ENCODE measurements around the gene FBXL2. TPM values are rescaled to one million over a fixed set of nuclear protein-coding genes. Genes with fewer than 3 reads are reported as not detected.
A peak's percentile ranks its signal among the peaks of the same experiment; 100 is the strongest.

Gene FBXL2, protein sequence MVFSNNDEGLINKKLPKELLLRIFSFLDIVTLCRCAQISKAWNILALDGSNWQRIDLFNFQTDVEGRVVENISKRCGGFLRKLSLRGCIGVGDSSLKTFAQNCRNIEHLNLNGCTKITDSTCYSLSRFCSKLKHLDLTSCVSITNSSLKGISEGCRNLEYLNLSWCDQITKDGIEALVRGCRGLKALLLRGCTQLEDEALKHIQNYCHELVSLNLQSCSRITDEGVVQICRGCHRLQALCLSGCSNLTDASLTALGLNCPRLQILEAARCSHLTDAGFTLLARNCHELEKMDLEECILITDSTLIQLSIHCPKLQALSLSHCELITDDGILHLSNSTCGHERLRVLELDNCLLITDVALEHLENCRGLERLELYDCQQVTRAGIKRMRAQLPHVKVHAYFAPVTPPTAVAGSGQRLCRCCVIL
- total RNA-seq, result not detected

GRCh38 chr3:33277193-33277882 lies at the start of gene FBXL2:
TSS of gene FBXL2 (plus strand) at chr3:33277442. CDS start at chr3:33277513, 71 bp downstream.
- H3K4me3 Mint-ChIP-seq, result peak within 1 kb of the TSS; percentile 25
- H3K27me3 Mint-ChIP-seq, result peaks cover 26% of the 10 kb centered on the region
- H3K27ac Mint-ChIP-seq, result no peak within 1 kb of the TSS
- peak; percentile 34 for DNase-seq
- POLR2A ChIA-PET, result no interaction called here
- H3K36me3 Mint-ChIP-seq, result no peaks in the 10 kb centered on the region
- H3K4me1 Mint-ChIP-seq (ENCODE audit: low read depth), result peaks cover 7% of the 10 kb centered on the region
- intact Hi-C loops (cut with micrococcal nuclease), result no loop called here
- no peaks in the 10 kb centered on the region for H3K9me3 Mint-ChIP-seq
- CTCF ChIA-PET, result no interaction called here

GRCh38 chr3:33229066-33229465 lies 48.2 kb upstream of the FBXL2 start:
- Mint-ChIP-seq H3K27ac (no peak overlapping the region), H3K4me3 (no peak overlapping the region), H3K9me3 (no peaks in the 10 kb centered on the region), H3K36me3 (no peaks in the 10 kb centered on the region), H3K4me1 (ENCODE audit: low read depth) (no peaks in the 10 kb centered on the region), H3K27me3 (peaks cover 19% of the 10 kb centered on the region)
- intact Hi-C loops (cut with micrococcal nuclease), result no loop called here
- ChIA-PET POLR2A (no interaction called here), CTCF (interaction anchor here (0.6 kb wide), 1 partner anchor 151 kb away, joined by 3 read pairs; no protein-coding TSS in a partner anchor)
- no peak for DNase-seq

- no peak overlapping the region for H3K27ac Mint-ChIP-seq
- ChIA-PET CTCF (interaction anchor here (0.9 kb wide), 1 partner anchor 143 kb away, joined by 4 read pairs; no protein-coding TSS in a partner anchor), POLR2A (no interaction called here)
- H3K4me1 Mint-ChIP-seq (ENCODE audit: low read depth), result no peaks in the 10 kb centered on the region
- intact Hi-C loops (cut with micrococcal nuclease), result no loop called here
- DNase-seq, result no peak
- H3K4me3 Mint-ChIP-seq, result no peak overlapping the region
- H3K9me3 Mint-ChIP-seq, result no peaks in the 10 kb centered on the region
- no peaks in the 10 kb centered on the region for H3K36me3 Mint-ChIP-seq
- peaks cover 19% of the 10 kb centered on the region for H3K27me3 Mint-ChIP-seq
Measured at GRCh38 chr3:33229947-33230346, 47.3 kb upstream of the FBXL2 start.

- intact Hi-C loops (cut with micrococcal nuclease), result no loop called here
- no peaks in the 10 kb centered on the region for H3K9me3 Mint-ChIP-seq
- H3K27ac Mint-ChIP-seq, result no peak overlapping the region
- no peak for DNase-seq
- POLR2A ChIA-PET, result no interaction called here
- H3K4me1 Mint-ChIP-seq (ENCODE audit: low read depth), result no peaks in the 10 kb centered on the region
- peaks cover 22% of the 10 kb centered on the region for H3K27me3 Mint-ChIP-seq
- CTCF ChIA-PET, result no interaction called here
- no peak overlapping the region for H3K4me3 Mint-ChIP-seq
- H3K36me3 Mint-ChIP-seq, result no peaks in the 10 kb centered on the region
Measured at GRCh38 chr3:33231756-33232465, 45.3 kb upstream of the FBXL2 start.

- H3K36me3 Mint-ChIP-seq, result no peaks in the 10 kb centered on the region
- ChIA-PET POLR2A (no interaction called here), CTCF (no interaction called here)
- H3K4me3 Mint-ChIP-seq, result no peak overlapping the region
- peaks cover 22% of the 10 kb centered on the region for H3K27me3 Mint-ChIP-seq
- intact Hi-C loops (cut with micrococcal nuclease), result no loop called here
- no peak overlapping the region for H3K27ac Mint-ChIP-seq
- DNase-seq, result no peak
- H3K4me1 Mint-ChIP-seq (ENCODE audit: low read depth), result no peaks in the 10 kb centered on the region
- H3K9me3 Mint-ChIP-seq, result no peaks in the 10 kb centered on the region
Measured at GRCh38 chr3:33233884-33234283, 43.4 kb upstream of the FBXL2 start.

- Mint-ChIP-seq H3K36me3 (no peaks in the 10 kb centered on the region), H3K4me3 (no peak overlapping the region), H3K27me3 (peaks cover 31% of the 10 kb centered on the region), H3K9me3 (no peaks in the 10 kb centered on the region), H3K27ac (no peak overlapping the region), H3K4me1 (ENCODE audit: low read depth) (no peaks in the 10 kb centered on the region)
- POLR2A ChIA-PET, result no interaction called here
- CTCF ChIA-PET, result no interaction called here
- intact Hi-C loops (cut with micrococcal nuclease), result no loop called here
- no peak for DNase-seq
Measured at GRCh38 chr3:33236005-33236404, 41.2 kb upstream of the FBXL2 start.

- no peak for DNase-seq
- peaks cover 25% of the 10 kb centered on the region for H3K27me3 Mint-ChIP-seq
- no peak overlapping the region for H3K27ac Mint-ChIP-seq
- no peaks in the 10 kb centered on the region for H3K9me3 Mint-ChIP-seq
- intact Hi-C loops (cut with micrococcal nuclease), result no loop called here
- H3K4me1 Mint-ChIP-seq (ENCODE audit: low read depth), result no peaks in the 10 kb centered on the region
- POLR2A ChIA-PET, result no interaction called here
- no peaks in the 10 kb centered on the region for H3K36me3 Mint-ChIP-seq
- no peak overlapping the region for H3K4me3 Mint-ChIP-seq
- CTCF ChIA-PET, result interaction anchor here (0.7 kb wide), 1 partner anchor 105 kb away, joined by 4 read pairs; no protein-coding TSS in a partner anchor
Measured at GRCh38 chr3:33237439-33237838, 39.8 kb upstream of the FBXL2 start.

GRCh38 chr3:33238923-33239322 lies 38.3 kb upstream of the FBXL2 start:
- peaks cover 20% of the 10 kb centered on the region for H3K27me3 Mint-ChIP-seq
- CTCF ChIA-PET, result no interaction called here
- POLR2A ChIA-PET, result no interaction called here
- no peaks in the 10 kb centered on the region for H3K9me3 Mint-ChIP-seq
- intact Hi-C loops (cut with micrococcal nuclease), result no loop called here
- no peak overlapping the region for H3K27ac Mint-ChIP-seq
- H3K4me1 Mint-ChIP-seq (ENCODE audit: low read depth), result no peaks in the 10 kb centered on the region
- no peak overlapping the region for H3K4me3 Mint-ChIP-seq
- DNase-seq, result no peak
- H3K36me3 Mint-ChIP-seq, result no peaks in the 10 kb centered on the region

- POLR2A ChIA-PET, result no interaction called here
- no peak overlapping the region for H3K4me3 Mint-ChIP-seq
- intact Hi-C loops (cut with micrococcal nuclease), result no loop called here
Measured at GRCh38 chr3:33240261-33240660, 37.0 kb upstream of the FBXL2 start.

GRCh38 chr3:33246786-33247185 lies 30.5 kb upstream of the FBXL2 start:
- peaks cover 5% of the 10 kb centered on the region for H3K27me3 Mint-ChIP-seq
- H3K27ac Mint-ChIP-seq, result no peak overlapping the region
- no peaks in the 10 kb centered on the region for H3K4me1 Mint-ChIP-seq (ENCODE audit: low read depth)
- no peak for DNase-seq
- ChIA-PET POLR2A (no interaction called here), CTCF (no interaction called here)
- H3K36me3 Mint-ChIP-seq, result no peaks in the 10 kb centered on the region
- no peak overlapping the region for H3K4me3 Mint-ChIP-seq
- H3K9me3 Mint-ChIP-seq, result no peaks in the 10 kb centered on the region
- intact Hi-C loops (cut with micrococcal nuclease), result no loop called here

More at GRCh38 chr3:33240261-33240660, 37.0 kb upstream of the FBXL2 start:
- Mint-ChIP-seq H3K36me3 (no peaks in the 10 kb centered on the region), H3K4me1 (ENCODE audit: low read depth) (no peaks in the 10 kb centered on the region), H3K27me3 (peaks cover 21% of the 10 kb centered on the region), H3K27ac (no peak overlapping the region), H3K9me3 (no peaks in the 10 kb centered on the region)
- DNase-seq, result no peak
- CTCF ChIA-PET, result no interaction called here

- ChIA-PET POLR2A (no interaction called here), CTCF (no interaction called here)
- no peak for DNase-seq
- Mint-ChIP-seq H3K9me3 (no peaks in the 10 kb centered on the region), H3K4me3 (no peak overlapping the region), H3K4me1 (ENCODE audit: low read depth) (no peaks in the 10 kb centered on the region), H3K36me3 (no peaks in the 10 kb centered on the region), H3K27me3 (peaks cover 2% of the 10 kb centered on the region), H3K27ac (no peak overlapping the region)
- intact Hi-C loops (cut with micrococcal nuclease), result no loop called here
Measured at GRCh38 chr3:33250712-33251111, 26.5 kb upstream of the FBXL2 start.

GRCh38 chr3:33256249-33256648 lies 21.0 kb upstream of the FBXL2 start:
- POLR2A ChIA-PET, result no interaction called here
- intact Hi-C loops (cut with micrococcal nuclease), result no loop called here
- CTCF ChIA-PET, result no interaction called here

More at GRCh38 chr3:33256249-33256648, 21.0 kb upstream of the FBXL2 start:
- H3K9me3 Mint-ChIP-seq, result no peaks in the 10 kb centered on the region
- no peak for DNase-seq
- no peaks in the 10 kb centered on the region for H3K4me1 Mint-ChIP-seq (ENCODE audit: low read depth)
- no peaks in the 10 kb centered on the region for H3K36me3 Mint-ChIP-seq
- H3K27me3 Mint-ChIP-seq, result peaks cover under 1% of the 10 kb centered on the region
- H3K27ac Mint-ChIP-seq, result no peak overlapping the region
- H3K4me3 Mint-ChIP-seq, result no peak overlapping the region
